Naive thymus-derived CD4-positive, alpha-beta T cell (primary cell): ENCODE measurements around the gene CYP27C1. TPM values are rescaled to one million over a fixed set of nuclear protein-coding genes. Genes with fewer than 3 reads are reported as not detected.

Experiments used
- ATAC-seq: fragments of 150-1000 bp; cut with Tn5 transposase; 2 replicates; pipeline ENCODE4 v1.10.0; 2021; ENCODE audit warnings: mild to moderate bottlenecking, moderate library complexity
- CTCF ChIA-PET: fragments of 350-600 bp; sonication (Branson Sonifier 250); formaldehyde crosslinking; loops from one replicate; lab custom pipeline; 2021; ENCODE audit warnings: antibody characterized with exemption; lab: Charles Lee
- POLR2A ChIA-PET: fragments of 350-600 bp; sonication (Branson Sonifier 250); formaldehyde crosslinking; loops from one replicate; lab custom pipeline; 2021; ENCODE audit warnings: antibody characterized with exemption, inconsistent platforms; lab: Charles Lee
- DNase-seq, 9 donors: peaks; one replicate each; pipeline versions ENCODE4 v3.0.0 to v3.0.0-alpha.2; 2020 to 2022; ENCODE audit warnings: mixed read lengths in 1 of 9
- H3K27ac ChIP-seq: one replicate; pipeline ENCODE4 v1.7.0; 2013; ENCODE audit warnings: mild to moderate bottlenecking, low read depth, low read length, moderate library complexity
- H3K27me3 ChIP-seq, 2 donors: one replicate each; pipeline ENCODE4 v1.7.0; 2013; ENCODE audit warnings: low read length in 2 of 2, mild to moderate bottlenecking in 2 of 2, moderate library complexity in 2 of 2; ENCODE audit not compliant: control insufficient read depth in 2 of 2, insufficient read depth in 2 of 2
- H3K36me3 ChIP-seq, 3 experiments: 1 replicate in 2 of 3; 2 replicates in 1 of 3; pipeline ENCODE4 v1.7.0; 2013; ENCODE audit warnings: low read length in 3 of 3, mild to moderate bottlenecking in 3 of 3, moderate library complexity in 1 of 3; ENCODE audit not compliant: insufficient read depth in 3 of 3, control insufficient read depth in 2 of 3
- H3K4me1 ChIP-seq, 2 donors: one replicate each; pipeline ENCODE4 v1.7.0; 2013; ENCODE audit warnings: low read length in 2 of 2, mild to moderate bottlenecking in 2 of 2, moderate library complexity in 1 of 2; ENCODE audit not compliant: control insufficient read depth in 2 of 2, insufficient read depth in 2 of 2
- H3K4me3 ChIP-seq: 2 replicates; pipeline ENCODE4 v1.7.0; 2013; ENCODE audit warnings: mild to moderate bottlenecking, low read length
- H3K9me3 ChIP-seq, 3 experiments: 1 replicate in 2 of 3; 2 replicates in 1 of 3; pipeline ENCODE4 v1.7.0; 2013; ENCODE audit warnings: low read length in 3 of 3; ENCODE audit not compliant: control insufficient read depth in 2 of 3
- H3K27ac Mint-ChIP-seq, 9 donors: one replicate each; pipeline ENCODE4 v1.8.0; 2020 to 2022; ENCODE audit warnings: mixed read lengths in 9 of 9, mild to moderate bottlenecking in 8 of 9, moderate library complexity in 5 of 9, inconsistent platforms in 2 of 9
- H3K27me3 Mint-ChIP-seq, 5 donors: one replicate each; pipeline ENCODE4 v1.8.0; 2021 to 2022; ENCODE audit warnings: mixed read lengths in 5 of 5, mild to moderate bottlenecking in 1 of 5
- H3K36me3 Mint-ChIP-seq, 5 donors: one replicate each; pipeline ENCODE4 v1.8.0; 2020 to 2022; ENCODE audit warnings: mixed read lengths in 5 of 5, mild to moderate bottlenecking in 3 of 5, inconsistent platforms in 1 of 5
- H3K4me1 Mint-ChIP-seq, 7 donors: one replicate each; pipeline ENCODE4 v1.8.0; 2020 to 2022; ENCODE audit warnings: mixed read lengths in 7 of 7, mild to moderate bottlenecking in 3 of 7, inconsistent platforms in 1 of 7
- H3K4me3 Mint-ChIP-seq, 10 donors: one replicate each; pipeline ENCODE4 v1.8.0; 2020 to 2022; ENCODE audit warnings: mild to moderate bottlenecking in 10 of 10, mixed read lengths in 10 of 10, moderate library complexity in 6 of 10, inconsistent platforms in 2 of 10
- H3K9me3 Mint-ChIP-seq, 11 donors: one replicate each; pipeline ENCODE4 v1.8.0; 2020 to 2022; ENCODE audit warnings: mixed read lengths in 11 of 11, mild to moderate bottlenecking in 4 of 11, inconsistent platforms in 1 of 11, moderate library complexity in 1 of 11
- intact Hi-C, 2 donors: fragments of 100-400 bp; cut with micrococcal nuclease; formaldehyde crosslinking; loops; one replicate each; pipeline ENCODE4 v1.15.1; 2023
- polyA plus RNA-seq, 2 donors: library from polyadenylated mRNA; unstranded; fragments of 300-500 nt; fragmentation: Illumina TruSeq; gene quantifications; one replicate each; pipeline ENCODE4 v1.2.3, GENCODE V29; 2021
- total RNA-seq, 6 experiments: library from RNA in 5 of 6; stranded (reverse) in 5 of 6; gene quantifications; 1 replicate in 5 of 6; 2 replicates in 1 of 6; pipeline ENCODE4 v1.2.3 and lab custom pipeline; 2021 to 2026

Gene CYP27C1
- total and polyA plus RNA-seq, 7 experiments from 2014 or later = not detected

GRCh38 chr2:127187831-127188230, 32.3 kb downstream of the CYP27C1 start:
- H3K4me3 Mint-ChIP-seq = no peak overlapping the region
- Histone ChIP-seq H3K4me1 (no peaks in the 10 kb centered on the region), H3K36me3 (no peaks in the 10 kb centered on the region), H3K27me3 (no peaks in the 10 kb centered on the region), H3K4me3 (no peak overlapping the region), H3K27ac (no peak overlapping the region), H3K9me3 (no peaks in the 10 kb centered on the region)
- H3K27ac Mint-ChIP-seq = no peak overlapping the region
- POLR2A ChIA-PET = no interaction called here
- CTCF ChIA-PET = no interaction called here
- peaks cover 13 to 35% (median 22%) of the 10 kb centered on the region in 5 donors for H3K27me3 Mint-ChIP-seq
- H3K4me1 Mint-ChIP-seq = peaks cover 4 to 9% (median 6%) of the 10 kb centered on the region in 7 donors
- DNase-seq = no peak
- peaks cover 0 to 10% (median 0%) of the 10 kb centered on the region in 5 donors for H3K36me3 Mint-ChIP-seq
- peaks cover 0 to 13% (median 3%) of the 10 kb centered on the region in 11 donors for H3K9me3 Mint-ChIP-seq
- no peak for ATAC-seq
- intact Hi-C loops = no loop called here

- peaks cover 0 to 10% (median 0%) of the 10 kb centered on the region in 5 donors for H3K36me3 Mint-ChIP-seq
- intact Hi-C loops = no loop called here
- no peaks in the 10 kb centered on the region for H3K27me3 ChIP-seq
- peaks cover 13 to 35% (median 22%) of the 10 kb centered on the region in 5 donors for H3K27me3 Mint-ChIP-seq
- ChIA-PET POLR2A (no interaction called here), CTCF (no interaction called here)
- DNase-seq (no peak), ATAC-seq (no peak)
- H3K4me3 Mint-ChIP-seq = no peak overlapping the region
- H3K9me3 Mint-ChIP-seq = peaks cover 0 to 13% (median 3%) of the 10 kb centered on the region in 11 donors
- no peaks in the 10 kb centered on the region for H3K36me3 ChIP-seq
- no peaks in the 10 kb centered on the region for H3K9me3 ChIP-seq
- H3K27ac Mint-ChIP-seq = no peak overlapping the region
- H3K27ac ChIP-seq = no peak overlapping the region
- no peaks in the 10 kb centered on the region for H3K4me1 ChIP-seq
- no peak overlapping the region for H3K4me3 ChIP-seq
- peaks cover 4 to 9% (median 6%) of the 10 kb centered on the region in 7 donors for H3K4me1 Mint-ChIP-seq
Observed at GRCh38 chr2:127187081-127187775, 32.9 kb downstream of the CYP27C1 start.

GRCh38 chr2:127185705-127186104, 34.4 kb downstream of the CYP27C1 start:
- Mint-ChIP-seq H3K4me3 (no peak overlapping the region), H3K9me3 (peaks cover 0 to 14% (median 4%) of the 10 kb centered on the region in 11 donors), H3K27me3 (peaks cover 13 to 35% (median 22%) of the 10 kb centered on the region in 5 donors), H3K4me1 (peaks cover 4 to 9% (median 6%) of the 10 kb centered on the region in 7 donors), H3K36me3 (peaks cover 0 to 10% (median 0%) of the 10 kb centered on the region in 5 donors), H3K27ac (no peak overlapping the region)
- Histone ChIP-seq H3K4me3 (no peak overlapping the region), H3K36me3 (no peaks in the 10 kb centered on the region), H3K9me3 (no peaks in the 10 kb centered on the region), H3K27ac (no peak overlapping the region), H3K4me1 (no peaks in the 10 kb centered on the region), H3K27me3 (no peaks in the 10 kb centered on the region)
- ATAC-seq (no peak), DNase-seq (no peak)
- ChIA-PET POLR2A (no interaction called here), CTCF (no interaction called here)
- intact Hi-C loops = no loop called here

- H3K27me3 Mint-ChIP-seq = peaks cover 14 to 35% (median 22%) of the 10 kb centered on the region in 5 donors
- no peak overlapping the region for H3K4me3 Mint-ChIP-seq
- H3K27ac ChIP-seq = no peak overlapping the region
- CTCF ChIA-PET = no interaction called here
- H3K36me3 Mint-ChIP-seq = peaks cover 0 to 9% (median 0%) of the 10 kb centered on the region in 5 donors
- POLR2A ChIA-PET = no interaction called here
- H3K36me3 ChIP-seq = no peaks in the 10 kb centered on the region
- H3K4me3 ChIP-seq = no peak overlapping the region
- intact Hi-C loops = no loop called here
- no peaks in the 10 kb centered on the region for H3K9me3 ChIP-seq
- no peaks in the 10 kb centered on the region for H3K27me3 ChIP-seq
- ATAC-seq (peak; percentile 38), DNase-seq (no peak)
- peak overlapping the region in 1 of 9 donors; percentile 23 for H3K27ac Mint-ChIP-seq
- no peaks in the 10 kb centered on the region for H3K4me1 ChIP-seq
- peaks cover 0 to 19% (median 7%) of the 10 kb centered on the region in 11 donors for H3K9me3 Mint-ChIP-seq
- H3K4me1 Mint-ChIP-seq = peaks cover 4 to 9% (median 6%) of the 10 kb centered on the region in 7 donors
Observed at GRCh38 chr2:127185093-127185492, 35.0 kb downstream of the CYP27C1 start.

GRCh38 chr2:127183771-127184170, 36.3 kb downstream of the CYP27C1 start:
- H3K27ac ChIP-seq = no peak overlapping the region
- no peaks in the 10 kb centered on the region for H3K36me3 ChIP-seq
- H3K27me3 Mint-ChIP-seq = peaks cover 20 to 29% (median 21%) of the 10 kb centered on the region in 5 donors
- ATAC-seq (no peak), DNase-seq (no peak)
- peaks cover 4 to 9% (median 6%) of the 10 kb centered on the region in 7 donors for H3K4me1 Mint-ChIP-seq
- H3K9me3 Mint-ChIP-seq = peaks cover 0 to 12% (median 5%) of the 10 kb centered on the region in 11 donors
- H3K4me3 ChIP-seq = no peak overlapping the region
- intact Hi-C loops = no loop called here
- no peaks in the 10 kb centered on the region for H3K9me3 ChIP-seq
- H3K36me3 Mint-ChIP-seq = peaks cover 0 to 4% (median 0%) of the 10 kb centered on the region in 5 donors
- H3K4me1 ChIP-seq = no peaks in the 10 kb centered on the region
- no peak overlapping the region for H3K4me3 Mint-ChIP-seq
- CTCF ChIA-PET = no interaction called here
- POLR2A ChIA-PET = no interaction called here
- H3K27me3 ChIP-seq = no peaks in the 10 kb centered on the region
- H3K27ac Mint-ChIP-seq = no peak overlapping the region

GRCh38 chr2:127182626-127183458, 37.3 kb downstream of the CYP27C1 start:
- ChIA-PET POLR2A (no interaction called here), CTCF (interaction anchor here (0.6 kb wide), 1 partner anchor 15 kb away, joined by 3 read pairs; no protein-coding TSS in a partner anchor)
- DNase-seq (no peak), ATAC-seq (no peak)
- Mint-ChIP-seq H3K36me3 (peaks cover 0 to 4% (median 0%) of the 10 kb centered on the region in 5 donors), H3K4me3 (no peak overlapping the region), H3K27ac (peak overlapping the region in 1 of 9 donors; percentile 5), H3K9me3 (peaks cover 0 to 11% (median 5%) of the 10 kb centered on the region in 11 donors), H3K4me1 (peaks cover 4 to 9% (median 6%) of the 10 kb centered on the region in 7 donors), H3K27me3 (peaks cover 14 to 24% (median 19%) of the 10 kb centered on the region in 5 donors)
- H3K9me3 ChIP-seq = no peaks in the 10 kb centered on the region
- H3K36me3 ChIP-seq = no peaks in the 10 kb centered on the region
- intact Hi-C loops = no loop called here
- no peak overlapping the region for H3K4me3 ChIP-seq
- H3K4me1 ChIP-seq = no peaks in the 10 kb centered on the region
- no peak overlapping the region for H3K27ac ChIP-seq
- H3K27me3 ChIP-seq = no peaks in the 10 kb centered on the region
